ENCODE results near the gene TDRD3.
"Not testable (repeated sequence)": the region's sequence is repeated elsewhere in the genome, so short reads cannot be mapped to it uniquely, and the experiment has no call there.

DNA sequence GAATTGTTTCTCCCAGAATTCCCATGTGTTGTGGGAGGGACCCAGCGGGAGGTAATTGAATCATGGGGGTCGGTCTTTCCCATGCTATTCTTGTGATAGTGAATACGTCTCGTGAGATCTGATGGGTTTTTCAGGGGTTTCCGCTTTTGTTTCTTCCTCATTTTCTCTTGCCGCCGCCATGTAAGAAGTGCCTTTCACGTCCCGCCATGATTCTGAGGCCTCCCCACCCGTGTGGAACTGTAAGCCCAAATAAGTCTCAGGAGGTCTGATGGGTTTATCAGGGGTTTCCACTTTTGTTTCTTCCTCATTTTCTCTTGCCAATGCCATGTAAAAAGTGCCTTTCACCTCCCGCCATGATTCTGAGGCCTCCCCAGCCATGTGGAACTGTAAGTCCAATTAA is 10.8 kb downstream of the TDRD3 start:
- TF ChIP-seq, protein P1, sequence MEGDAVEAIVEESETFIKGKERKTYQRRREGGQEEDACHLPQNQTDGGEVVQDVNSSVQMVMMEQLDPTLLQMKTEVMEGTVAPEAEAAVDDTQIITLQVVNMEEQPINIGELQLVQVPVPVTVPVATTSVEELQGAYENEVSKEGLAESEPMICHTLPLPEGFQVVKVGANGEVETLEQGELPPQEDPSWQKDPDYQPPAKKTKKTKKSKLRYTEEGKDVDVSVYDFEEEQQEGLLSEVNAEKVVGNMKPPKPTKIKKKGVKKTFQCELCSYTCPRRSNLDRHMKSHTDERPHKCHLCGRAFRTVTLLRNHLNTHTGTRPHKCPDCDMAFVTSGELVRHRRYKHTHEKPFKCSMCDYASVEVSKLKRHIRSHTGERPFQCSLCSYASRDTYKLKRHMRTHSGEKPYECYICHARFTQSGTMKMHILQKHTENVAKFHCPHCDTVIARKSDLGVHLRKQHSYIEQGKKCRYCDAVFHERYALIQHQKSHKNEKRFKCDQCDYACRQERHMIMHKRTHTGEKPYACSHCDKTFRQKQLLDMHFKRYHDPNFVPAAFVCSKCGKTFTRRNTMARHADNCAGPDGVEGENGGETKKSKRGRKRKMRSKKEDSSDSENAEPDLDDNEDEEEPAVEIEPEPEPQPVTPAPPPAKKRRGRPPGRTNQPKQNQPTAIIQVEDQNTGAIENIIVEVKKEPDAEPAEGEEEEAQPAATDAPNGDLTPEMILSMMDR (IDR thresholded peaks at IDR 0.05): not testable (repeated sequence)
- not testable (repeated sequence) for TF ChIP-seq EZH2 (IDR thresholded peaks at IDR 0.05; ENCODE audit: borderline replicate concordance, insufficient read depth, low read depth, low read length, poor library complexity, severe bottlenecking)

All from B cell (primary cell).